ENCODE results near the gene TEX10.

Gene TEX10

DNA sequence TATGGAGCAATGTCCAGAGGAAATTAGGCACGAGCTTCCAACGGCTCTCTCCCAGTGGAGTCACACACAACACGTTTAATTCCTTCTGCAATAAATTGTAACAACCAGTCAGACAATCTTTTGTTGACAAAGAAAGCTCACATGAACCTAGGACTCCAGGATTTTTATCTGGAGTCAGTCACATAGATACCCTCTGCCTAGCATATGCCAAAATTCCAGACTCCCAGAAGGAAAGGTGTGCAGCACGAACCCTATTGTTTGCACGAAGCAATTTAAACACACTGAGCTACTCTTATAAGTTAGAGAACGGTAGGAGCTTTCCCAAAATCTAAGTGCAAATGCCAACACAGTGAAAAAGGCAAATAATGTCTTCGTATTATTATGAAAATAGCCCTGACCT is 67.1 kb downstream of the TEX10 start:
- H3K4me3 ChIP-seq (ENCODE audit: low read depth, low read length): no peak overlapping the region

DNA sequence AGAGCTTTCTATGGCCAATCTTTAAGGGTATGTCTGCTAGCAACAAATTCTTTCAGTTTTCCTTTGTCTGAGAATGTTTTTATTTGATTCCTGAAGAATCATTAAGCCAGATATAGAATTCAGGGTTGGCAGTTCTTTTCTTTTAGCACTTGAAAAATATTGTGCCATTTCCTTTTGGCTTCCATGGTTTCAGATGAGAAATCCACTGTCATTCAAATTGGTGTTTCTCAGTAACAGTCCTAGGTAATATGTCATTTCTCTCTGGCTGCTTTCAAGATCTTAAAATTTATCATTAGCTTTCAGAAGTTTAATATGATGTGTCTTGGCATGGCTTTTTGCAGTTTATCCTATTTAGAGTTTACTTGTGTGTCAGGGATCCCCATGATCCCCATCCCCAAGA is 67.7 kb downstream of the TEX10 start:
- no peak overlapping the region for H3K4me3 ChIP-seq (ENCODE audit: low read depth, low read length)

DNA sequence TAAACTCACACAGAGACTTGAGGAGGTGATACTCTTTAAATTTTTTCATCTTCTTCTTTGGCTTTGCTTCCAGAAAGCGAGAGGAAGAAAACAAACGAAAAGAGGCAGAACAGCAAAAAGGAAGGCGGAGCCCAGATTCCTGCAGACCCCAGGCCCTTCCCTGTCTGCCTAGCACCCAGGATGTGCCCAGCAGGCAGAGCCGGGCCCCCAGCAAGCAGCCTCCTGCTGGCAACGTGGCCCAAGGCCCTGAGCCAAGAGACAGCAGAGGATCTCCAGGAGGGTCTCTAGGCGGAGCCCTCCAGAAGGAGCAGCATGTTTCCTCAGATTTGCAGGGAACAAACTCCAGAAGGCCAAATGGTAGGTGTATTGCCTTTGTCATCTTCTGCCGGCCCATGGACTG is 68.5 kb downstream of the TEX10 start:
- no peak overlapping the region for H3K4me3 ChIP-seq (ENCODE audit: low read depth, low read length)

GRCh38 chr9:100282388-100282719 is 70.4 kb downstream of the TEX10 start:
- no peak overlapping the region for H3K4me3 ChIP-seq (ENCODE audit: low read depth, low read length)

- no peak overlapping the region for H3K4me3 ChIP-seq (ENCODE audit: low read depth, low read length)
Measured at GRCh38 chr9:100281676-100282387, 70.9 kb downstream of the TEX10 start.

DNA sequence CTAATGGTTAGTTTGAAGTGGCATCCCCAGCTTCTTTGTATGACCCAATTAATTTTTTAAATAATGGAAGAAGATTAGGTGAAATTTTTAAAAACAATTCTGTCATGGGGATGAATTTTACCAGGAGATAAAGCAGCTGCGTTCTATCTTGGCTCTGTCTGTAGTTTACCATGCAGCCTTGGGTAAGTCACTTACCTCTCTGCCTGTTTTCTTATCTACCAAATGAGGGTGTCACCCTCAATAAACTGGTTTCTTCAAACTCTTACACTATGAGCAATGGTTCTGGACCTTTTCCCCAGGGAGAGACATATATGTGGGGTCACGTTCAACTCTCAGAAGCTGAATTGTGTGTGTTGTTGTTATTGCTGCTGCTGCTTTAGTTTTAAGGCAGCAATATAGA is 71.7 kb downstream of the TEX10 start:
- no peak overlapping the region for H3K4me3 ChIP-seq (ENCODE audit: low read depth, low read length)

- no peak overlapping the region for H3K4me3 ChIP-seq (ENCODE audit: low read depth, low read length)
Measured at GRCh38 chr9:100277166-100277979, 75.4 kb downstream of the TEX10 start.

DNA sequence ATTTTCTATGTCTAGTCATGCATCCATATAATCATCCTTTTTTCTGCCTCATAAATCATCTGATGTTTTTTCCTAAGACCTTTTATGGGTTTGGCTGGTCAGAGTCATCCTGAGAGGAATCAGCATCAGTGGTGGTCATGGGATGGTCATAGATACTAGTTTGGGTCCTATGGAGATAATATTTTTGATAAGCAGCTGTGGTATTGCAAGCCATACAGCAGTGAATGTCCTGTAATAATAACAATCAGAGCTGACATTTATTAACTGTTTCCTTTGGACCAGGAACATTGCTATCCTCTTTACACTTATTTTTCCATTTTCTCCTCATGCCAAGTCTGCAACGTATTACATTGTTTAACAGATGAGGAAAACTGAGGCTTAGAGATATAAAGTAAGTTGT is 83.1 kb downstream of the TEX10 start:
- H3K4me3 ChIP-seq (ENCODE audit: low read depth, low read length): no peak overlapping the region

- no peak overlapping the region for H3K4me3 ChIP-seq (ENCODE audit: low read depth, low read length)
Measured at GRCh38 chr9:100268271-100268670, 84.5 kb downstream of the TEX10 start.

GRCh38 chr9:100267211-100267610 is 85.5 kb downstream of the TEX10 start:
- H3K4me3 ChIP-seq (ENCODE audit: low read depth, low read length): no peak overlapping the region

All from iPS-11a (cell line).